Kidney epithelial cell (primary cell): Measurements from ENCODE around the gene TPRN. TPM values are rescaled to one million over a fixed set of nuclear protein-coding genes. Genes with fewer than 3 reads are reported as not detected.

Experiments used
- DNase-seq: peaks from one replicate; pipeline ENCODE4 v3.0.0-alpha.2; 2010; ENCODE audit warnings: low read depth
- H3K27me3 ChIP-seq: 2 replicates; pipeline ENCODE4 v1.6.0; 2011; ENCODE audit warnings: low read length; ENCODE audit not compliant: control insufficient read depth, insufficient read depth
- H3K36me3 ChIP-seq: 2 replicates; pipeline ENCODE4 v1.5.1; 2011; ENCODE audit warnings: low read length; ENCODE audit not compliant: control insufficient read depth, insufficient read depth
- H3K4me3 ChIP-seq: 2 replicates; pipeline ENCODE4 v1.5.1; 2011; ENCODE audit warnings: low read depth, mild to moderate bottlenecking, control low read depth, low read length
- CTCF ChIP-seq: IDR thresholded peaks from 2 replicates; pipeline ENCODE4 v1.5.1; 2011; ENCODE audit warnings: mild to moderate bottlenecking, moderate library complexity, low read length, control low read depth, inconsistent platforms; ENCODE audit not compliant: insufficient read depth, poor library complexity, severe bottlenecking
- total RNA-seq: library from RNA; depleted of rRNA; stranded (reverse); fragments of >200 nt; gene quantifications from 2 replicates; pipeline ENCODE4 v1.2.3, GENCODE V29; 2015

The TPRN gene
- total RNA-seq, 1 donor from 2014 or later = 15.2 TPM

- no peaks in the 10 kb centered on the region for H3K36me3 ChIP-seq
- H3K27me3 ChIP-seq = peaks cover 21% of the 10 kb centered on the region
- DNase-seq = no peak
- TF ChIP-seq CTCF = no peak
- H3K4me3 ChIP-seq = no peak overlapping the region
Observed at GRCh38 chr9:137225699-137226331, 25.3 kb upstream of the TPRN start.

- no peaks in the 10 kb centered on the region for H3K36me3 ChIP-seq
Observed at GRCh38 chr9:137224830-137225694, 24.5 kb upstream of the TPRN start, which contains the start of gene CYSRT1. TSS of gene CYSRT1 (plus strand) at chr9:137225174. CDS start at chr9:137225622, 448 bp downstream.

GRCh38 chr9:137223078-137223970 lies 22.8 kb upstream of the TPRN start:
- no peak for TF ChIP-seq CTCF
- DNase-seq = peak; percentile 82
- H3K4me3 ChIP-seq = peak overlapping the region; percentile 83
- no peaks in the 10 kb centered on the region for H3K36me3 ChIP-seq
- peaks cover 4% of the 10 kb centered on the region for H3K27me3 ChIP-seq

More at GRCh38 chr9:137224830-137225694, 24.5 kb upstream of the TPRN start, which contains the start of gene CYSRT1:
- Histone ChIP-seq H3K27me3 (peaks cover 19% of the 10 kb centered on the region), H3K4me3 (peak within 1 kb of the TSS; percentile 83)
- TF ChIP-seq CTCF = no peak
- DNase-seq = no peak

GRCh38 chr9:137222190-137223077 lies 21.9 kb upstream of the TPRN start, which contains the start of gene RNF208:
TSS of gene RNF208 (minus strand) at chr9:137222240. CDS start at chr9:137221212, 1,028 bp downstream.
- H3K27me3 ChIP-seq = no peaks in the 10 kb centered on the region
- no peak for DNase-seq
- H3K4me3 ChIP-seq = peak within 1 kb of the TSS; percentile 46
- no peak for TF ChIP-seq CTCF
- H3K36me3 ChIP-seq = no peaks in the 10 kb centered on the region
